ENCODE results near the gene HERPUD1.
A peak's percentile ranks its signal among the peaks of the same experiment; 100 is the strongest.

HERPUD1 gene

GRCh38 chr16:56936491-56936890 is 4.5 kb downstream of the HERPUD1 start:
- DNase-seq = no peak

DNA sequence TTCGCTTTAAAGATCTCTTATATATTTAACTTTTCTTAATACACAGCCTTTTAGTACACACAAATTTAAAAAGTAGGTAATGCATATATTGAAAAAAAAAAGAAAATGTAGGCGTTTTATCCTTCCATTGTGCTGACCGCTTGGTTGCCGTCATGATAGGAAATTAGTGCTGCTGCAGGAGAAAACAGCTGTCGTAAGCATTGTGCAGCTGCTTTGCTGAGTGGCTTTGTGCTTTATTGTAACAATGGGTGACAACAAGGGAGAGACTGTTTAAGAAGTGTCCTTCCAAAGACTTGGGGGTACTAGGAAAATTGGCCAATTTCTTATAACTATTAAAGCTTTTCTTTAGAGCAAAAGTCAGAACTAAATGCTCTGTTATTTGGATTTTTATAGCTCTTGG is 5.0 kb downstream of the HERPUD1 start:
- peak; percentile 8 for DNase-seq

GRCh38 chr16:56938664-56939513 is 6.9 kb downstream of the HERPUD1 start:
- DNase-seq = no peak

DNA sequence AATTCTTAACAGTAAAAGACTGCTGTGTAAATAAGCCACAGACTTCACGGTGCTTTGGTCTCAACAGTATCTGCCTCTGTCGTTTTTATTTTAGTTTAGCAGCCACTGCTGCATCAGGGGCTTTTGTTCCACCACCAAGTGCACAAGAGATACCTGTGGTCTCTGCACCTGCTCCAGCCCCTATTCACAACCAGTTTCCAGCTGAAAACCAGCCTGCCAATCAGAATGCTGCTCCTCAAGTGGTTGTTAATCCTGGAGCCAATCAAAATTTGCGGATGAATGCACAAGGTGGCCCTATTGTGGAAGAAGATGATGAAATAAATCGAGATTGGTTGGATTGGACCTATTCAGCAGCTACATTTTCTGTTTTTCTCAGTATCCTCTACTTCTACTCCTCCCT is 7.9 kb downstream of the HERPUD1 start:
- DNase-seq = peak; percentile 87

GRCh38 chr16:56941092-56941491 is 9.2 kb downstream of the HERPUD1 start:
- DNase-seq = no peak

DNA sequence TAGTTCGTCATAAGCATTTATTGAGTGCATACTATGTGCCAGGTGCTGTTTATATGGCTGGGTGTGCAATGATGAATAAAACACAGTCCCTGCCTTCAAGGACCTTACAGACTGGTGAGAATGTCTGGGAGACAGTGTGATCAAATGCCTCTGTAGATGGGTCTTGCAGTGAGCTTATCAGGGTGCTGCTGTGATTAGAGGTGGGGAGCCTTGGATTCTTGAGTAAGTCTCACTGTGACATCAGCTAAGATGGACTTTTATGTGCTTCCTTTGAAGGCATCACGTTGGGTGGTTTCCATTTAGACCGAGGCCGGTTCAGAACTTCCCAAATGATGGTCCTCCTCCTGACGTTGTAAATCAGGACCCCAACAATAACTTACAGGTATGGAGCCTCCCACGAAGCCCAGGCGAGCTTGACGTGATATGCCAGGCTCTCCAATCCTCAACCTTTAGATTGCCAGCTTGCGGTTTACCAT is 10.0 kb downstream of the HERPUD1 start:
- DNase-seq = no peak

DNA sequence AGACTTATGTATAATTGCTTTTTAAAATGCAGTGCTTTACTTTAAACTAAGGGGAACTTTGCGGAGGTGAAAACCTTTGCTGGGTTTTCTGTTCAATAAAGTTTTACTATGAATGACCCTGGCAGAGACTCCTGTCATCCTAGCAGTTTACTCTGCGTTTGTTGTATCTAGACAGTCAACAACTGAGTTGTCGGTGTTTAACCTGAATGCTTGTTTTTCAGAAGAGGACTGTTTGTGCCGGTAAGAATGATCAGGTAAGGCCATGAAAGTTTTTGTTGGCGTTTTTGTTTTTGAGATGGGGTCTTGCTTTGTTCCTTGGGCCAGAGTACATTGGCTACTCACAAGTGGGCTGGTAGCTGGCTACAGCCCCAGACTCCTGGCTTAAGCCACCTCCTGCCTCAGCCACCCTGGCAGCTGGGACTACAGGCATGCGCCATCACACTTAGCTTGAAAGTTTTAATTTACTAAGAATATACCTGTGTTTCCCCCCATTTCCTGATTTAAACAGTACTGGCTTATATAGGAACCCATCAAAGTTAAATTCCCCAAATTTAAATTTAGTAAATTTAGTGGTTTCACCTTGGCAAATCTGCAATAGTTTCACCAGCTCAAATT is 11.9 kb downstream of the HERPUD1 start:
- DNase-seq = no peak

DNA sequence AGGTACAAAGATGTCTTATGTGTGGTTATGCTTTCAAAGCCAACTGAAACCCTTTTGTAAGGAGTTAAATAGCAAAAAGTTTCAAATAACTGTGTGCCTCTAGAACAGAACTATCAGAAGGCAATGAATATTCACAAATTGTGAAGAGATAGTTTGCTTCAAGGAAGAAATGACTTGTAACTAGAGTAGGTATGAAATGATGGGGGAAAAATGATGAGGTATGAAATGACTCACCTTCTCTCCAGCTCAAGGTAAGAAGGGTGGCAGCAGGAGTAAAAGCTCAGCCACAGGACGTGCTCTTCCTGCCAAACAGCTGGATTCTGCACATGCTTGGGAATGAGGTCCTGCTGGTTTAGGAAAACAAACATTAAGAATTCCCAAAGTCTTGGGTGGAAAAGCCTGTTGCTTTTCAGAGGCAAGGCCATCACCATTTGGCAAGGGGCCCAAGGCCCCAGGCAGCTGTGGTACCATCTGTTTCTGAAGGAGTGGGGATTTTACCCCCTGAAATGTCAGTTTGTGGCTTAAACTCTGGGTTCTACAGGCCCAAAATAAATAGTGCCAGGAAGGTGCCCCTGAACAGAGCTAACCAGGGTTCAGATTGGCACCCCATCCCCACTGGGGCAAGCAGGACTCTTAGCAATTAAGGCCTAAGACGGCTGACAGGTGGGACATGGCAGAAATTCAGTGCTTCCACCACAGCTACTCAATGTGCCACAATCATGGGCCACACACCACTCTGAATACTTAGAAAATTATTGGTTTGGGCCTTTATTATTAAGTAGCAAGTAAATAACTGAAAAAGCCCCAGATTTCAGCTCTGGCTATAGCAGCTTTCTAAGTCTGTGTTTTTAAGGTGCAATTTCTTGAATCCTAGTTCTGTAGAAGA is 13.3 kb downstream of the HERPUD1 start:
- no peak for DNase-seq

GRCh38 chr16:56945847-56946527 is 14.0 kb downstream of the HERPUD1 start:
- no peak for DNase-seq

- no peak for DNase-seq
Measured at GRCh38 chr16:56946767-56947603, 15.0 kb downstream of the HERPUD1 start.

GRCh38 chr16:56947604-56947995 is 15.7 kb downstream of the HERPUD1 start:
- DNase-seq = no peak

- DNase-seq = no peak
Measured at GRCh38 chr16:56948234-56948633, 16.3 kb downstream of the HERPUD1 start.

DNA sequence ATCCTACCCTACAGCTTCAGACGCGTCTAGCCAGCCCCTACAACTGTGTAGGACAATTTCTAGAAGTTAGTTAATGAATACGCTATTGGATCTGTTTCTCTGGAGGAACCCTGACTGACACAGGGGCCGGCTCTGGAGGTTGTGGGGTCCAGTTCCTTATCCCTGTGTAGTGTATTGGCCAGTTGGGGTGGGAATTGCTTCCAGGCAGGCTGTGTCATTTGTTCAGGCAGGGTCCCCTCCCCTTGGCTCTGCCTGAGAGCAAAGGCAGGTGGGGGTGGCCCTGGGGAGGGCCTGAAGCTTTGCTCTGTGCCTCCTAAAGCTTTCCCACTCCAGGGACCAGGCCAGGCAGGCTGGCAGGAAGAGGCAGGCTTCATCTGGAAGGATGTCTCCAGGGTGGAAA is 18.1 kb downstream of the HERPUD1 start:
- DNase-seq = no peak

DNA sequence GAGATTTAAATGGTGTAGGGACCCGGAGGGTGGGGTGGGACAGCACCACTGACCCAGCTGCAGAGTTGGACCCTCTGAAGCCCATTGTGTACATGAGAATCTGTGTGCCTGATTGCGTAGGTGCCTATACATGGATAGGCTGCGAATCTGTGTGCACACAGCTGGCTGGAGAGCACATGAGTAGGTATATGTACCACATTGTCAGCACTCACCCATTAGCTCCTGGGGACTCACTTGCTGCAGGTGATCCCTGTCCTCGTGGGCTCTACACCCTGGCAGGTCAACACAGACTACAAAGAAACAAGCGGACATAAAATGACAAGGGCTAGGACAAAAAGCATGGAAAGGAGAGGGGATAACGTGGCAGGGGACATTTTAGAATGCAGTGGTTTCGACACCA is 18.5 kb downstream of the HERPUD1 start:
- no peak for DNase-seq

- no peak for DNase-seq
Measured at GRCh38 chr16:56950881-56951771, 19.2 kb downstream of the HERPUD1 start.

DNA sequence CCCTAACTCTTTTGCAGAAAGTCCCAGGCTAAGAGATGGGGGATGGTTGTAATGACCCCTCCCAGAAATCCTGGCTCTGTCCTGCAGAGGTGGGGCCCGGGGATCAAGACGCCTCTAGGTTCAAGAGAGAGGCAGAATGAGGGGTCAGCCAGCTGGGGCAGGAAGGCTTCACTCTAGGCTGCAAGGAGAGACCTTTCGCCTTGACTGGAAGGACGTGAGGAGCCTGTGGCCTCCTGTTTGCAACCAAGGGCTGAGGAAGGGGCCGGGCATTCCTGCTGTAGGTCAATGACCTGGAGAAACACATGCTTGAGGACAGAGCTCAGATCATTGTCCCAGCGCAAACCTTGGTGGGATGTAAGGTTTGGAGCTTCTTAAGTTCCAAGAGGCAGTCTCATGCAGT is 21.1 kb downstream of the HERPUD1 start:
- DNase-seq = no peak

DNA sequence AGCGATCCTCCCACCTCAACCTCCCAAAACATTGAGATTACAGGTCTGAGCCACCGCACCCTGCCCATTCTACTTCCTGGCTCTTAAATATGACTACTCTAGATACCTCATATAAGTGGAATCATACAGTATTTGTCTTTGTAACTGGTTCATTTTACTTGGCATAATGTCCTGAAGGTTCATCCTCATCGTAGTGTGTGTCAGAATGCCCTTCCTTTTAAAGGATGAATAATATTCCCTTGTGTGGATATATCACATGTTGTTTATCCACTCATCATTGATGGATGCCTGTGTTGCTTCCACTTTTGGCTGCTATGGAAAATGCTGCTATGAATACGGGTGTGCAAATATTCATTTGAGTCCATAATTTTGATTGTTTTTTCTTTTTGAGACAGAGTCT is 24.1 kb downstream of the HERPUD1 start:
- no peak for DNase-seq

DNA sequence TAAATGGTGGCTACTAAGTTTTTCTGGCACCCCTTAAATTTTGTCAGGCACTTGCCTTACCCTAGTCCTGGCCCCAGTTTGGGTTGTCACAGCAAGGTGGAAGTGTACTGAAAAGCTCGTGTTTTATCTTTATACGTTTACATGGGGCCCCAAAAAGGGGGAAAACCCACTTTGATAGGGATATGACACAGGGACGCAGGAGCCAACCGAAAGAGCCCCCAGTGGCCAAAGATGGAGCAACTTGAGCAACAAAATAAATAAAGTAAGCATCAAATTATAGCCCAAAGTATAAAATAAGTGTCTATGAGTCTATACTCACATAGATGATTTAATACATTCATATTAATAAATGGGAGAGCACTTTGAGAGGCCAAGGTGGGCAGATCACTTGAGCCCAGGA is 24.8 kb downstream of the HERPUD1 start:
- no peak for DNase-seq

GRCh38 chr16:56960681-56961281 is 28.8 kb downstream of the HERPUD1 start:
- DNase-seq = no peak

GRCh38 chr16:56961386-56961785 is 29.4 kb downstream of the HERPUD1 start:
- DNase-seq = no peak
